GM18508 (cell line): ENCODE results near the gene TSC22D2.

Source experiments
- ATAC-seq: cut with Tn5 transposase; IDR thresholded peaks from one replicate; pipeline ENCODE4 v1.9.1; 2021; ENCODE audit warnings: moderate number of reproducible peaks; ENCODE audit not compliant: insufficient read depth, unreplicated experiment

The TSC22D2 gene

DNA sequence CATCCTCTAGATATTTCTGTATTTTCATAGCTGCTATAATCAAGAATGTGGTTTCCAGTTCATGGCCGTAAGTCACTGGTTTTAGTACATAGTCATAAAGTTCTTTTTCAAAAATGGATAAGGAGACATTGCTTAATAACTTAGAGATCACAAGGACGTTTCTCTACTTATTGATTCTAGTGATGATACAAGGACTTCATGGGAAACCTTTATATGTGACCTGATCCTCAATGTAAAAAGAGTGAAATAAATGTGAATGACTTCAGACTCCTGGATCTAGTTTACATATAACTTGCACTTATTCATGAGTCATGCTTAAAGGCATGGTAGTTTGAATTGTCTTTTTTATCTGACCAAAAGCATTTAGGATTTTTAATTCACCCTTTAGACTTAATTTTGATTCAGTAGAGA is 35.2 kb downstream of the TSC22D2 start:
- no peak for ATAC-seq

DNA sequence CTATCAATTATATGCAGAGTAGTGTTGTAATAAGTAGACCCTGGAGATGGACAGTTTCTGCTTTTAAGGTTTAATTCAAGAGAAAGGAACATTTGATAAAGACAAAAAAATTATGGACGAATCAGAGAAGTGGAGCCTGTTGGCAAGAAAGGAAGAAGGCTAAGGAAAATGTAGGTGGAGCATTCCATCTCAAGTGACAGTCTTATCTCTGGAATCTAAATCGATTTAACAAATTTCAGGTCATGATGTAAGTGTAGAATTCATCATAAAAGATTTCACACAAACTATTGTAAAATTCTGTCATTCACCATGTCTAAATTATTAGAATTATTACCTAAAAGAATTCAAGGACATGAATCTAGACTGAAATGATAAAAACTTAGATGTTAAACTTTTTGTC is 36.3 kb downstream of the TSC22D2 start:
- no peak for ATAC-seq

DNA sequence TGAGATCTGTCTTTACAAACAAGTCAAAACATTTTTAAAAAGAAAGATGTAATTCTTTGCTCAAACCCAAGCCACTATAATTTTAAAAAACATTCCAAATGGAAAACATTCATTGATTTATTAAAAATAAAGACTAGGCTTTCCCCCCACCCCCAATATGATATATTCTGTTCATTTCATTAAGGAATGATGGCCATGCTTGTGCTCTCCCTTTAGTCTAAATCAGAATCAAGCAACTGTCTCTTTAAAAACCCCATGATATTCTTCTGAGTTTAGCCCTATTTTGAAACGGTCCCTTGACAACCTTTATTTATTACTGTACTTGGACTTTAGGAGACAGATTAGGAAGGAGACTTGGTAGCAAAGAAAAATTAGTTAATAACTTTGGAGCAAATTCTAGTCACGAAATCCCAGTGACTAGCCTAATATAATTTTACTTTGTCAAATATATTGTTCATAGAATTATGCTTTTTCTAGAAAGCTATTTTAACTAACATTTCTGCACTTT is 38.4 kb downstream of the TSC22D2 start:
- ATAC-seq: no peak

DNA sequence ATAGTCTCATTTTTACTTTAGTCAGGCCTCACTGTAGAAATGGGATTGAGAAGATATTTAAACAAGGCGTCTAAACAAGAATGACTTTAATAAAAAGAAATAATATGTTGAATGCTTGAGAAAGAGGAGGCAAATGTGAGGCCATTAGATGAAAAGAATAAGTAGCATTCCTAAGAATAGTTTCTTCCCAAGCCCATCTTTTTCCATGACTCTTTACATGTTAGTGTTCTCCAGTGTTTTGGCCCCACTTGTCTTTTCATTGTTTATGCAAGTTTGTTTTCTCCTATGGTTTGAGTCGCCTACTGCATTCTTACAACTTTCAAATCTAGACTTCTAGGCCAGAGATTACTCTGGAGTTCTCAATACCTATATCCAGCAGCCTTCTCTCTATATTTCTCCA is 39.0 kb downstream of the TSC22D2 start:
- ATAC-seq: no peak

DNA sequence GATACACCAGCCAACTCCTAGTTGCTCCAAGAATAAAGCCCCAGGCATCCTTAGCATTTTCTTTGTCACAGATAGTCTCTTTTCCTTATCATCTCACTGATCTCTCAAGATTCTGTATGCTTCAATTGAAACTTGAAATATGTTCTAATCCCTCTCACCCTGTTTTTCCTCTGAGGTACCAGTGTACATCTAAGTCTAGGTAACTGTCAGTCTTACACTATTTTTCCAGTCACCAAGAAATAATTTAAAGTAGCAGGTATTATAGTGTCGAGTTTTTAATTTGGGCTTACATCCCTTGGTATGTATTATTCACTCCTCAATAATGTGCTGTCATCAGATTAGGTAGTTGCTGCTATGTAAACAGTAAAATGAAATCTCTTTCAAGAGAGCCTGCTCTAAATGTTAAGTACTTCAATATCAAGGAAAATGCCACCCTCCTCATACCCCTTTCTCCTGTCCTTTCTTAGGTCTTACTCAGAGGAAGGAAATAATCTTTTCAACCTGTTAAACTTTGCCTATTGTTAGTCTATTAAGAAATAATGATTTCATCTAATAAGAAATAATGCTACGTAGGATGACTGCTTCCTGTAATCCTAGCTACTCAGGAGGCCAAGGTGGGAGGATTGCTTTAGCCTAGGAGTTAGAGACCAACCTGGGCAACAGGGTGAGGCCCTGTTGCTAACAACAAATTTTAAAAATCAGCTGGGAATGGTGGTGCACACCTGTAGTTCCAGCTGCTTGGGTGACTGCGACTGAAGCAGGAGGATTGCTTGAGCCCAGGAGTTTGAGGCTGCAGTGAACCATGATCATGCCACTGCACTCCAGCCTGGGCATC is 39.8 kb downstream of the TSC22D2 start:
- no peak for ATAC-seq

DNA sequence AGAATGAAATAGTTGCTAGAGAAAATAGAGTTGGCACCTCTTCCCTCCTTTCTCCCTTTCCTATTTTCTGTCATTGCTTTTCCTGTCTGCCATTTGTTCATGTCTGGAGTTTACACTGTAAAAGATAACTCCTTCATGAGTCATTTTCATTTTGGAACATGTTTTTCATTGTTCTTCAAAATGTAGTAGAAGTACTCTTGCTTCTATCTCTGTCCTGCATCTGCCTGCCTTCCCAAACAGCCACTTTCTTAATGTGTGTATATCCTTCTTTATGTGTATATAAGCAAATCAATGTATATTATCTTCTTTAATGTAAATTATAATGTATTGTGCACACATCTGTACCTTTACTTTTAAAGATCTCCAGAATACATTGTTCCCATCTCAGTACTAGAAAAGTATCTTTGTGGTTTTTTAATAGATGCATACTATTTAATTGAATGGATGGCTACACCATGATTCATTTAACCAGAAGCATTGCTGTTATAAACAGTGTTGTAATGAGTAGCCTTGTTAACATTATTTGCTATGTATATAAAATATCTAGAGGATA is 41.1 kb downstream of the TSC22D2 start:
- no peak for ATAC-seq

DNA sequence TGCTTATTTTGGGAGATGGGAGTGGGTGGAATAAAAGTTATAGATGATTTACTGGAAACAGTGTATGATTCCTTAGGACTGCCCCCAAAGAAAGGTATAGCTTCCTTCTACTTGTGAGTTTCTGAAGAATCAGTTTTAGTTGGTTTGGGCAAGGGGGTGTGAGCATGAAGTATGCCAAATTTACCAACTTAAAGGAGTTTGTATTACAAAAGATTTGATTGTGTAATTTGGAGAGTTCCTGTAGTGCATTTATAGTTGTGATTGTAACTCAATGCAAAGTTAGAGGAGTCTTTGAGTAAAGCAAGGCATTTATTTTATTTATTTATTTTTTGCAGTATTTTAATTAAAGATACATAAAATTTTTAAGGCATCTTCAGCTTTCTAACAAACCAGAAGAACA is 42.8 kb downstream of the TSC22D2 start:
- no peak for ATAC-seq

DNA sequence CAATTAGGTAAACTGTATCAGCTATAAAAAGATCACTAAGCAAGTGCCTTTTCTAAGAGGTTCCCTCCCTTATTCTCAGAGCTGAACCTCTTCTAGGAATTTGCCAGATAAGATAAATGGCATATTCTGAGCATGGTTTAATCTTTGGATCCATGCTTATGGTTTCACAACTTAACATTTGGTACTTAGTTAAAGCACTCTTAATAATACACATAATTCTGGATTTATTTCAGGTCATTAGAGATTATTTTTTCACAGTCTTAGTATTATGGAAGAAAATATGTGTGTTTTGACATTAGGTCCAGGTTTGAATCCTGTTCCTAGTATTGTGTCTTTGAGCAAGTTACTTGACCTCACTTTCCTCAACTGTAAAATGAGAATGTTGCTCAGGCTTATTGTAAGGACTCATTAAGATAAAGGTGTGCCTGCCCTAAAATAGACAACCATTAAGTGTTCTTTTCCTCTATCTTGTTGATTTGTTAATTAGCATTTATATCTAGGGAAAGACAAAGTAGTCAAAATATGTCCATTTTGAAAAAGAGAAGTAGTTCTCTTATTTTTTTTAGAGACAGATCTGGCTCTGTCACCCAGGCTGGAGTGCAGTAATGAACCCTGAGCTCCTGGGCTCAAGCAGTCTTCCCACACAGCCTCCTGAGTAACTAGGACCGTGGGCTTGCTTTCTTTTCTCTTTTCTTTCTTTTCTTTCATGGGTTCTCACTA is 43.4 kb downstream of the TSC22D2 start:
- ATAC-seq: no peak

DNA sequence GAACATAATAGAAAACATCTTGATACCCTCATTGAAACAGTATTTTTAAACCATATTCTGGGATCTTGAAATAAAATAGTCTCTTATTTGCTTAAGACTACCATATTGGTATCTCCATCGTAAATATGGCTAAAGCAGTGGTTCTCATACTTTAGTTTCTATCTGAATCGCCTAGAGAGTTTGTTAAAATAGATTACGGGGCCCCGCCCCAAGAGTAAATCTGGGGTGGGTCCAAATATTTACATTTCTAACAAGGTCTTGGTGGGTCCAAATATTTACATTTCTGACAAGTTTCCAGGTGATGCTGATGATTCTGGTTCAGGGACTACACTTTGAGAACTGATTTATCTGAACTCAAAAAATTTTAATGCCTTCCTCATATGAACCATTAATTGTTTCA is 45.3 kb downstream of the TSC22D2 start:
- ATAC-seq: no peak

DNA sequence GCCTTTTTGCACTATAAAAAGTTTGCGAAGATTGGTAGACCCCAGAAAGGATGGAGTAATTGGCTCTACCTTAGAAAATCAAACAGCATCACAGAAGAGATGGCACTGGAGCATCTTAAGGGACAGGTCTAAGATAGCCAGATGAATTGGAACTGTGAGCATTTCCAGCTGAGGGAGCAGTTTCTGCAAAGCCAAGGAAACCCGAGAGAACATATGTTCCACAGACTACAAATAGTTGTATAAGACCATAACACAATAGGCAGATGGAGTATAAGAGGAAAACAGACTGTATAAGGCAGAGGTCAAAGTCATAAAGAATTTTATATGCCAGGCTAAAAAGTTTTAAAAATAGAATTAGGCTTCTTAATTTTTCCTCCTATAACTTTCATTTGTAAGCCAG is 46.0 kb downstream of the TSC22D2 start:
- no peak for ATAC-seq

DNA sequence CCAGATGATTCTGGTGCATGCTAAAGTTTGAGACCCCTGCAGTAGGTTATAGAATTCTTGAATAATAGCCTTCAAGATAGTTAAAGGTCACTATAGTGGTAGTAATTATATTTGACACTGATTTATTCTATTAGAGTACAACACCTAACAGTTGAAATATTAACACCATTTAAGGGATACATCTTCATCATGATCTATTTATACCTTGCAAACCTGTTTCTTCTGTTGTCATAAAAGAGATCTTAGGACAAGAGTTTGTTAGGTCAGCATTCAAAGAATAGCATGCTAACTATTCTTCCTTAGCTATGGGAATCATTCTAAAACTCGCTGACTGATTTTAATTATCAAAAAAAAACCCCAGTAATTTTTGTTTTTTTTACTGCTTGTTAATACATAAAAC is 46.5 kb downstream of the TSC22D2 start:
- no peak for ATAC-seq

DNA sequence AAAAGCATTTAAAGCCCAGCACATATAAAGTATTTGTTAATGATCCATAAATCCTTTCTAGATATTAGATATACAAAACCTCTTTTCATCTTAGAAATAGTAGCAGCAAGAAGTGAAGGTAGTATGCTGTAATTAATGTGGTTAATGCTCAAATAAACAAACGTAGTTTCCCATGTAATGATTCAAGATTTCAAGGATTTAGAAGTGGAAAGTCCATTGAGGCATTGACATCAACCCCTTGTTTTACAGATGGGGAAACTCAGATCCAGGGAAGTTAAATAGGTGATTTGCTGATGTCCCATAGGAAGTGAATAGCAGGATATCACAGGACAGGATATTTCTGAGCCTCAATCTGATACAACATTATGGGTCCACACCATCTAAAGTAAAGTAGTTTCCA is 47.2 kb downstream of the TSC22D2 start:
- ATAC-seq: no peak

DNA sequence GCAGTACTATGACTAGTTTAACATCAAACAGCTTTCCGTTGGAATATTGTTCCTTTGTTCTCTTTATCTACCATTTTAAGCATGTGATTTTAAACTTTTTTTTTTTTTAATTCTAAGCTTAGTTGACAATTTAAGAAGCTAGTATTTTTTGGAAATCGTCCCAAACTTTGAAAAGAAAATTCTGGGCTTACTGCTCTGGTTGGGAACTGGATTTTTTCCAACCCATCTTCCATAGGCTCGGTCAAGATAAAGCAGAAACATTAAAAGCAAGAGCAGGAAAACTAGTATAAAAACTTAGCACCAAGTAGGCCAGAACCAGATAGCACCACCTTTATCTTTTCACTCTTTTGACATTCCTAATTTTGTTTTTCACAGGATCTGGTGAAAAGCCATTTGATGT is 49.9 kb downstream of the TSC22D2 start:
- ATAC-seq: no peak

DNA sequence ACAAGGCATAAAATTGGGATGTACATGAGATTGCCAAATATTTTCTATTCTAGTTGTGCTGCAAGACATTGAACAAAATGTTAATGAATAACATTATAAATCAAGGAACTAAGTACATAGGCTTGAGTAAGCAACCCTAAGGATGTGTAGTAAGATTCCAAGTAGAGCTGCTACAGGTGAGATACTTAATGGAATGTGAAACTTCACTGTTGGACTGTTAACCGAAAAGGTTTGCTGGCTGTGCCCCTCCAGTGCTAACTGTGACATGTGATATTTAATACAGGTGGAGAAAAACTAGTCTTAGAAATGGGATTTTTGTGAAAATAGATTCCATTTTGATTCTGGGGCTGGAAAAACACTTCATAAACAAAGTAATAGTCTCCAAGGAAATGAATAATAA is 52.4 kb downstream of the TSC22D2 start:
- no peak for ATAC-seq

DNA sequence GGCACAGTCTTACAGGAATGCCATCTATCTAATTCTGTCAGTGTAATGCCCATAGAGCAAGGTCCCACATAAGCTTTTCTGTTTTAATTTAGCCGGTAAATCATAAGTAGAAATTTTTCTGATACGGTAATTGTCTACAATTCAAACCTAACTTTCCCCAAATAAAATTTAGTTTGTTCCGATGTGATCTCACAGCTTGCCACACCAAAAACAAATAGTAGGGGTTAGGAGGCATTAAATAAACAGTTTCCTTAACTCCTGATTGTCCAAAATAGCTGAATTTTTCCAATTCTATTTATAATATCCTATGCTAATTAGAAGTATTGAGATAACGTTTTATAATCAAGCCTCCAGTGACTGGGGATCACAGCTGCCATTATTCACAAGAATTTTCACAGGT is 53.3 kb downstream of the TSC22D2 start:
- no peak for ATAC-seq

DNA sequence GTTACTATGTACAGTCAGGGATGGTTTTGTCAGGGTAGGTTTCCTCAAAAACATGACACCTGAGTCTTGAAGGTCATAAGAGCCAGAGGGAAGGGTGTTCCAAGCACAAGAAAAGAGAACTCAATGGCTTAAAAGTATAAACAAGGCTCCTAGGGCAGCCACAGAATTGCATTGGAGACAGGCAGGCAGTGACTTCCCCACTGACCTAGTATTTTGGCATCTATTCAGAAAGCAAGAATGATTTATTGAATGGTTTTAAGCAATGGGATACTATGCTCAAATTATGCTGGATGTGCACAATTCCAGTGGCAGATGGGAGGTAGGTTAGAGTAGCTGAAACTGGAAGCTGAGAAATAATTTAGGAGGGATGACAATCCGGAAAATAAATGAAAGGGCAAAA is 54.0 kb downstream of the TSC22D2 start:
- ATAC-seq: no peak

DNA sequence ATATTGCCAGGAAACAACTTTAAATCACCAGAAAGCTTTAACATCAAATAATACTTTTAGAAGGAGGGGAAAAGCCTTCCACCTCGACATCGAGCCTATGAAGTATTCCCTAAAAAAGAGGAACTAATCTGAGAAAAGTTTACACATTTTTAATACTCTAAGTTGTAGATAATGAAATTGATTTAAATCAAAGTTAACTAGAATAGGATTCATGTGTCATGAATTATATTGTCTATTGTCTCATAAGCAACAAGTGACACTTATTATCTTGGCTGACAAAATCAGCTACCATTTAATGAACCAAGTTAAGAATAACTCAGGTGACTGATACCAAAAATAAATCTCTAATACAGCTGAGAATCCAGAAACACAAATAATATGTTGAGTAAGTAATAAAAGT is 56.6 kb downstream of the TSC22D2 start:
- no peak for ATAC-seq

DNA sequence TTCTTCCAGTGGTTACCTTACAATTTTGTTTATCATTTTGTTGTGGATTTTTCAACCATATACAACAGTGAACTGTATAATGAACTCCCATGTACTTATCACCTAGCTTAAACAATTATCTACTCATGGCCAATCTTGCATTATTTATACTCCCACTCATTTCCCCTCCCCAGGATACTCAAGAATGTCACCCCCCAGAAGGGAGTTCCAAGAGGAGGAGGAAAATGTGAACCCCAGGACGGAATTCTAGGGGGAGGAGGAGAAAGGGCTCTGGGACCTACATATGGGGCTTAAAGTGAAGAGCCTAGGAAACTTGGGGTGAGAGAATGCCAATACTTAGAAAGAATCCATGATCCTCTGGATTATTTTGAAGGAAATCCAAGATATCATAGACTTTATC is 59.3 kb downstream of the TSC22D2 start:
- no peak for ATAC-seq

DNA sequence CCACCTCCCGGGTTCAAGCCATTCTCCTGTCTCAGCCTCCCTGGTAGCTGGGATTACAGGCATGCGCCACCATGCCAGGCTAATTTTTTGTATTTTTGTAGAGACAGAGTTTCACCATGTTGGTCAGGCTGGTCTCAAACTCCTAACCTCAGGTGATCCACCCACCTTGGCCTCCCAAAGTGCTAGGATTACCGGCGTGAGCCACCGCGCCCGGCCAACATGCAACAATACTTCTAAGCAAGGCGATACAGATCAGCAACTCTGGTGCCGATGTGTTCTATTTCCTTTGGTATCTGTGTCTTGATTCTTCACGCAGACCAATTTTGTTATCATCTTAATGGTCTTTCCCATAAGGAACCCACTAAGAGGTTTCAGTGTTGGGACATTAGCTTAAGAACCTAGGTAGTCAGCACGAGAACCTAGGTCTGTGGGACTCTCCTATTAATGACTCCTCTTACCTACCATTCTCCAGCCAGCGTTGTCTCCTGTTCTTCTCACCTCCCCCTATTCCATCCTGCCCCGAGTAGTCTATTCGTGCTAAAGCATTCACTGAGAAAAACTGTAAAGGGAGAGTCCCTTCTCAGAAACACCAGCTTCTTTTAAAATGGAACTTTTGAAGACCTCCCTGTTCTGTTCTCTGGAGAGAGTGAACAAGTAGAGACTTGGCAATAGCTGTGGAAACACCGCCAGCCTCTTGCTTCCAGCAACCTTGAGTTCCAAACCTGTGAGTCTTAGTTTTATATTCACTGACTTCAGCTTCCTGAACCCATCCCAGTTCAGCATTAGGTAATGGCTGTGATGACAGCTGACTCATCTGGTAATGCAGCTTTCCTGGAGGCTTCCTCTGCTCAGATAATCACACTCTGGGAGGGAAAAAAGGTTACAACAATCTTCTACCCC is 61.2 kb downstream of the TSC22D2 start:
- no peak for ATAC-seq

DNA sequence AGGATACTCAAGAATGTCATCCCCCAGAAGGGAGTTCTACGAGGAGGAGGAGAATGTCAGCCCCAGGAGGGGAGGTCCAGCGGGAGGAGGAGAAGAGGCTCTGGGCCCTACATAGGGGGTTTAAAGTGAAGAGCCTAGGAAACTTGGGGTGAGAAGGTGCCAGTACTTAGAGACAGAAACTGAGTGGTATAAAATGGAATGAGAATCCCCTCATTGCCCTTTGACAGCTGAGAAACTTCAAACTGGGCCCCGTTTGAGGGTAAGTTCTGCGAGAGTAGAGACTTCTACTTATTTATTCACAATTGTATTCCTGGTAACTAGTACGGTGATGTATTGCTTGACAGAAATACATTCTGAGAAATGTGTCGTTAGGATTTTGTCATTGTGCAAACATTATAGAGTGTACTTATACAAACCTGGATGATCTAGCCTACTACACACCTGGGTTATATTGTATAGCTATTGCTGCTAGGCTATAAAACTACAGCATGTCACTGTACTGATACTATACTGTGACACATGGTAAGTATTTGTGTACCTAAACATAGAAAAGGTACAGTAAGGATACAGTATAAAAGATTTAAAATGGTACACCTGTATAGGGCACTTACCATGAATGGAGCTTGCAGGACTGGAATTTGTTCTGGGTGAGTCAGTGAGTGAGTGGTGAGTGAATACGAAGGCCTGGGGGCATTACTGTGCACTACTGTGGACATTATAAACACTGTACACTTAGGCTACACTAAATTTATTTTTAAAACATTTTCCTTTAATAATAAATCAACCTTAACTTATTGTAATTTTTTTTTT is 62.0 kb downstream of the TSC22D2 start:
- no peak for ATAC-seq
